ENCODE results near the gene ABCA2.

The ABCA2 gene

DNA sequence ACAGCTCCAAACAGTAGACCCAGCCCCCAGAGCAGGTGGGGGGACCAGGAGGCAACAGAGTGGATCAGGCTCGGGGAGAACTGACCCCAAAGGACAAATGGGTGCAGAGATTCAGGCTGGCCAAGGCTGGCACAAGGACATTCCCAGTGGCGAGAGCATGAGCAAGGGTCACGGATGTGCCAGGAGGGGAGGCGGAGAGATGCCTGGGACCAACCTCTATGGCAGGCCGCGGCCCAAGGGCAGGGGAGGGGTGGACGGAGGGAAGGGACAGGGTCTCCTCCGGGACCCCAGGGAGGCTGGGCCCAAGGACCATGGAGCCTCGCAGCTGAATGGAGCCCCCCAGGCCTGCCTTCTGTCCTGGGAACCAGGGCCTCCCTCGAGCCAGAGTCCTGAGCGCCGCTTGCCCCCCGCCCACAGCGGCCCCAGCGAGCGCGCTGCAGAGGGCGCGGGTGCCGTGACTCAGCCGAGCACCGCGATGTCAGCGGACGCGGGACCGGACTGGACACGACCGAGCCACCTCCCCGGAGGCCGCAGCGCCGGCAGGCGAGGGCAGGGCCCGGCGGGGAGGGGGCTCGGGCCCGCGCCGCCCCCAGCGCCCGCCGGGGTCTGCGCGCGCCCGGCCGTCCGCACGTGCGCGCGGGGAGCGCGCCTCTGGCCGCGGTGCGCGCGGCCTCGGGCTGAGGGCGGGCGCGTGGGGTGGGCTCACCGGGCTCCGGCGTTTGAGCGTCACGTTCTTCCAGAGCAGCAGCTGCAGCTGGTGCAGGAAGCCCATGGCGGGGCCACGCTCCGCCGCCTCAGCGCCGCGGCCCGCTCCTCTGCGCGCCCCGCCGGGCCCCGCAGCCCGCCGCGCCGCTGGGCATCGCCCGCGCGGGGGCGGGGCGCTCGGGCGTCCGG, at the start of gene ABCA2:
ABCA2 (minus strand) TSS at position 869 of the 894 bp plus-strand sequence; CDS start at position 772, 97 bp downstream.
- DNase-seq (ENCODE audit: low read depth) = no peak
- peak within 1 kb of the TSS; percentile 59 for H3K4me3 ChIP-seq (ENCODE audit: control insufficient read depth, low read depth, low read length)
- TF ChIP-seq CTCF (IDR thresholded peaks at IDR 0.05; ENCODE audit: control insufficient read depth, insufficient read depth, low read depth, low read length, missing control alignments) = no peak

DNA sequence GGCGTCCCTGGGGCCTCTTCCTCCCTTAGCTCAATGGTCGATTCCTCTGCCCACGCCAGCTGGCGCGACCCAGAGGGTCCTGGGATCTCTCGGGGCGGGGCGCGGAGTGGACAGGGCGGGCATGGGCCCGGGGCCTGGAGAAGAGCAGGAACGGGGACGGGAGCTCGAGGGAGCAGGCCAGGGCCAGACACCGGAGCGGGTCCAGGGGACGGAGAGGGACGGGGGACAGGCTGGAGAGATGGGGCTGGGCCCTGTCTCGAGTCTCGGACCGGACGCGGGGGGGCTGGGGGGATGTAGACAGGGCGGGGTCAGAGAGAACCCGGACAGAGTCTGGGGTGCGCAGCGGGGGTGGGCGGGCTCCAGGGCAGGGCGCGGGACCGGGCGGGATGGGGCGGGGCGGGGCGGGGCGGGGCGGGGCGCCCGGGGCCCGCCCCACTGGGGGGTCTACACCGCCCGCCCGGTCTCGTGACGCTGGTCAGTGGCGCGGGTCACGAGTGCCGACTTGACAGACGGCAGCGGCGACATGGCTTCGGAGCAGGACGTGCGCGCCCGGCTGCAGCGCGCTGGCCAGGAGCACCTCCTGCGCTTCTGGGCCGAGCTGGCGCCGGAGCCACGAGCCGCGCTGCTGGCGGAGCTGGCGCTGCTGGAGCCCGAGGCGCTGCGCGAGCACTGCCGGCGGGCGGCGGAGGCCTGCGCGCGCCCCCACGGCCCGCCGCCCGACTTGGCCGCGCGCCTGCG, 49.1 kb upstream of the ABCA2 start, which contains the start of gene UAP1L1:
UAP1L1 (plus strand) TSS at position 508 of the 738 bp plus-strand sequence; CDS start at position 524, 16 bp downstream.
- no peak for DNase-seq (ENCODE audit: low read depth)
- peak within 1 kb of the TSS; percentile 86 for H3K4me3 ChIP-seq (ENCODE audit: control insufficient read depth, low read depth, low read length)
- TF ChIP-seq CTCF (IDR thresholded peaks at IDR 0.05; ENCODE audit: control insufficient read depth, insufficient read depth, low read depth, low read length, missing control alignments) = no peak

DNA sequence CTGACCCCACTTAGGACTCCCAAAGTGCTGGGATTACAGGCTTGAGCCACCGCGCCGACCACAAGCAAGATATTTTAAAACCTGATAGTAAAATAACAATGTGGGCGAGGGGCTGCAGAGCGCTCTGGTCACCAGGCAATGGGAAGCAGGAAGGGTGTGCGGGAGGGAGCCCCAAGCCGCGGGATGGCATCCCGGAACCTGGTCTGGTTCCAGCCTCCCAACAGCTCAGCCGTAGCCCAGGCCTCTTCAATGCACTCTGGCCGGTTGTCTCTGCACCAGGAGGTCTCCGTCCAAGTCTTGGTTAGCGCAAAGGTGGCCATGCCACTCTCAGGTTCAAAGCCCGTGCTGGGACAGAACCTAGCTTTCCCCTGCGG, 48.6 kb upstream of the ABCA2 start:
- DNase-seq (ENCODE audit: low read depth) = no peak
- peak overlapping the region; percentile 86 for H3K4me3 ChIP-seq (ENCODE audit: control insufficient read depth, low read depth, low read length)
- no peak for TF ChIP-seq CTCF (IDR thresholded peaks at IDR 0.05; ENCODE audit: control insufficient read depth, insufficient read depth, low read depth, low read length, missing control alignments)

- H3K4me3 ChIP-seq (ENCODE audit: control insufficient read depth, low read depth, low read length) = no peak overlapping the region
- no peak for TF ChIP-seq CTCF (IDR thresholded peaks at IDR 0.05; ENCODE audit: control insufficient read depth, insufficient read depth, low read depth, low read length, missing control alignments)
- no peak for DNase-seq (ENCODE audit: low read depth)
Observed at GRCh38 chr9:137075275-137075775, 47.3 kb upstream of the ABCA2 start.

DNA sequence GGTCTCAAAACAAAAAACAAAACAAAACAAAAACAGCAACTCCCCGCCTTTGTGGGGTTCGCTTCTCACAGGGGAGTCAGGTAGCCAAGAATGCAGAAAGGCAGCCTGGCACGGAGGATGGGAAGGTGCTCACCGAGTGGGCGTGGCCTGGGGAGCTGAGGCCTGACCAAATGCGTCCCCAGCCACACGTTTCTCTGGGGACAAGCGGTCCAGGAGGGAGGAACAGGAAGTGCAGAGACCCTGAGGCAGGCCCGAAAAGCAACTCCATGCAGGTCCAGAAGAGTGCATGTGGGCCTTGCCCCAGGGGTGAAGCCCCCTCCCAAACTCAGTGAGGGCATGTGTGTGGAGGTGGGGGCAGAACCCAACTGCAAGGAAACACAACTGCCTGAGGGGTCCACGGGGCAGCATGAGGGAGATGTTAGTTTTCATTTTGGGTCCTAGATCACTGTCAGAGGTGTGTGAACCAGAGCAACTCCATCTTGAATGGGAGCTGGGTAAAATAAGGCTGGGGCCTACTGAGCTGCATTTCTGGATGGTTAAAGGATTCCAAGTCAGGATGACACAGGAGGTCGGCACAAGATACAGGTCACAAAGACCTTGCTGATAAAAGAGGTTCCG, 46.7 kb upstream of the ABCA2 start:
- TF ChIP-seq CTCF (IDR thresholded peaks at IDR 0.05; ENCODE audit: control insufficient read depth, insufficient read depth, low read depth, low read length, missing control alignments) = no peak
- no peak overlapping the region for H3K4me3 ChIP-seq (ENCODE audit: control insufficient read depth, low read depth, low read length)
- DNase-seq (ENCODE audit: low read depth) = no peak

GRCh38 chr9:137073992-137074399, 46.0 kb upstream of the ABCA2 start:
- TF ChIP-seq CTCF (IDR thresholded peaks at IDR 0.05; ENCODE audit: control insufficient read depth, insufficient read depth, low read depth, low read length, missing control alignments) = no peak
- DNase-seq (ENCODE audit: low read depth) = no peak
- no peak overlapping the region for H3K4me3 ChIP-seq (ENCODE audit: control insufficient read depth, low read depth, low read length)
